H1 (cell line): ENCODE results near the gene KCNT1. TPM values are rescaled to one million over a fixed set of nuclear protein-coding genes. Genes with fewer than 3 reads are reported as not detected.

ENCODE experiments used
- NANOG ChIP-seq: IDR thresholded peaks from 2 replicates; pipeline ENCODE4 v1.6.1; 2011; ENCODE audit warnings: low read length, low read depth, mild to moderate bottlenecking, inconsistent platforms; ENCODE audit not compliant: insufficient read depth, poor library complexity, severe bottlenecking
- polyA plus RNA-seq, 7 experiments: library from polyadenylated mRNA; depleted of rRNA in 3 of 7; stranded (reverse) in 5 of 7; unstranded in 2 of 7; fragments of >200 nt in 5 of 7; fragments of 200-250 nt in 2 of 7; gene quantifications; 1 replicate in 5 of 7; 2 replicates in 1 of 7; 4 replicates in 1 of 7; pipeline versions ENCODE4 v1.2.1 to v1.2.3, GENCODE V29; 2011 to 2013; ENCODE audit warnings: missing spikeins in 2 of 7, mixed read lengths in 2 of 7
- total RNA-seq: library from RNA; stranded (reverse); fragmentation: NEBNext Ultra II Directional; extraction: Animal tissue kit (Norgen Biotek cat#: 25700); gene quantifications from 2 replicates; pipeline ENCODE4 v1.2.1, GENCODE V29; 2021

KCNT1 gene
- total and polyA plus RNA-seq, 2 of the 8 experiments (the other 6 are each of a cell fraction or from before 2014, with no cell fraction given), result 0.13 to 0.20 TPM

DNA sequence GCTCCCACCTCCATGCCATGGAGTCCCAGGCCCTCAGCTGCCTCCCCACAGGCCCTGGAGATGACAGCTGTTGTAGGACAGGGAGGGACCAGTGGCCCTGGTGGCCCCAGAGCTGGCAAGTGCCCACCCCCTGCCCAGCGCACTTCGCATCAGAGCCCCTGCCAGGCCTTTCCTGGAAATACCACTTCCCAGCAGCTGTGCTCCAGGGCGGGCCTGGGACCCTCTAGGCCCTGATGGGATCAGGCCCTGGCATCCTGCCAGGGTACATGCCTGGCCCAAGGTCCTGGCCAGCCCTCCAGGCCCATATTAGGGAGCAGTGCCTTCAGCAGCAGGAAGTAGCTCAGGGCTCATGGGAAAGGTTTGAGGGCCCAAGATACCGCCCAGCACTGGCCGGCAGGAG, 2.5 kb downstream of the KCNT1 start (continued):
- TF ChIP-seq NANOG, result no peak
- TF ChIP-seq, all 59 proteins: peak for 0
